Stimulated activated CD4-positive, alpha-beta T cell treated with anti-CD3 and anti-CD28 coated beads, Interleukin-4, amount 100 ng/mL, for 24 hours (primary cell): Measurements from ENCODE around the gene GRB7.
"Not testable (repeated sequence)": the region's sequence is repeated elsewhere in the genome, so short reads cannot be mapped to it uniquely, and the experiment has no call there.

Experiments
- DNase-seq: peaks from one replicate; pipeline ENCODE4 v3.0.0-alpha.2; 2020

GRB7 gene

DNA sequence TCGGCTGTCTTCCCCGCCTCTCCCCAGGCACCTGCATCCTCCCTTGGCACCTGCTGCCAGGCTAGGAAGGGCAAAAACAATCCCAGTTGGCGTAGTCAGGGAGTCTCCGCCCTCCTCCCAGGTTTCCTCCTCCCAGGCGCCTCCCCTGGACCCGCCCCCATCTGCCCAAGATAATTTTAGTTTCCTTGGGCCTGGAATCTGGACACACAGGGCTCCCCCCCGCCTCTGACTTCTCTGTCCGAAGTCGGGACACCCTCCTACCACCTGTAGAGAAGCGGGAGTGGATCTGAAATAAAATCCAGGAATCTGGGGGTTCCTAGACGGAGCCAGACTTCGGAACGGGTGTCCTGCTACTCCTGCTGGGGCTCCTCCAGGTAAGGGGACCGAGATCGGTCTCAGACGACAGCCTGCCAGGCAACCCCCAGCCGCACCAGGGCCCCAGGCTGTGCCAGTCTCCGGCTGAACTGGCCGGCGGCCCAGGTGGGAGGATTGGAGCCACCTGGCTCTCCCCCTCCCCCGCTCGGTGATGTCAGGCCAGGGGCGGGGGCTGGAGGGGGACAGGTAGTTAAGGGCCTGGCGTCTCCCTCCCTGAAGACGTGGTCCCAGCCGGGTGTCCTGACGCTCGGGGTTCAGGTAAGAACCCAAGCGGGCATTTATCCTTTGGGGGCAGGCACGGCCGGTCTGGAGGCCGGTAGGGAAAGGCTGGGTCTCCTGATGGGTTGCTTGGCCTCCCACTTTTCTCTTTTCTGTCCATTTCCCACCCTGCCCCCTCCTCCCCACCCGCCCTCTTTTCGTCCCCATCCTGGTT is at the start of gene GRB7:
Gene GRB7 (plus strand): TSS at position 179 of the 808 bp plus-strand sequence. CDS start 4,364 bp downstream, outside the sequence.
- no peak for DNase-seq

- DNase-seq, result no peak
These were observed 49.3 kb upstream of the GRB7 start for GRCh38 chr17:39688475-39688835.

GRCh38 chr17:39688945-39689344 is 48.8 kb upstream of the GRB7 start:
- DNase-seq, result no peak

- no peak for DNase-seq
These were observed 43.1 kb upstream of the GRB7 start for GRCh38 chr17:39694593-39694992.

- DNase-seq, result no peak
These were observed 42.7 kb upstream of the GRB7 start for GRCh38 chr17:39695089-39695474.

GRCh38 chr17:39696731-39697130 is 41.0 kb upstream of the GRB7 start:
- DNase-seq, result no peak

- no peak for DNase-seq
These were observed 39.8 kb upstream of the GRB7 start for GRCh38 chr17:39697961-39698360.

- not testable (repeated sequence) for DNase-seq
These were observed 38.5 kb upstream of the GRB7 start for GRCh38 chr17:39699157-39699817.

DNA sequence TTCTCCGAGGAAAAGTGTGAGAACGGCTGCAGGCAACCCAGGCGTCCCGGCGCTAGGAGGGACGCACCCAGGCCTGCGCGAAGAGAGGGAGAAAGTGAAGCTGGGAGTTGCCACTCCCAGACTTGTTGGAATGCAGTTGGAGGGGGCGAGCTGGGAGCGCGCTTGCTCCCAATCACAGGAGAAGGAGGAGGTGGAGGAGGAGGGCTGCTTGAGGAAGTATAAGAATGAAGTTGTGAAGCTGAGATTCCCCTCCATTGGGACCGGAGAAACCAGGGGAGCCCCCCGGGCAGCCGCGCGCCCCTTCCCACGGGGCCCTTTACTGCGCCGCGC is 38.0 kb upstream of the GRB7 start, which contains the start of gene ERBB2:
Gene ERBB2 (plus strand): TSS at position 247 of the 330 bp plus-strand sequence. CDS start 175 bp downstream, outside the sequence.
- DNase-seq, result no peak

DNA sequence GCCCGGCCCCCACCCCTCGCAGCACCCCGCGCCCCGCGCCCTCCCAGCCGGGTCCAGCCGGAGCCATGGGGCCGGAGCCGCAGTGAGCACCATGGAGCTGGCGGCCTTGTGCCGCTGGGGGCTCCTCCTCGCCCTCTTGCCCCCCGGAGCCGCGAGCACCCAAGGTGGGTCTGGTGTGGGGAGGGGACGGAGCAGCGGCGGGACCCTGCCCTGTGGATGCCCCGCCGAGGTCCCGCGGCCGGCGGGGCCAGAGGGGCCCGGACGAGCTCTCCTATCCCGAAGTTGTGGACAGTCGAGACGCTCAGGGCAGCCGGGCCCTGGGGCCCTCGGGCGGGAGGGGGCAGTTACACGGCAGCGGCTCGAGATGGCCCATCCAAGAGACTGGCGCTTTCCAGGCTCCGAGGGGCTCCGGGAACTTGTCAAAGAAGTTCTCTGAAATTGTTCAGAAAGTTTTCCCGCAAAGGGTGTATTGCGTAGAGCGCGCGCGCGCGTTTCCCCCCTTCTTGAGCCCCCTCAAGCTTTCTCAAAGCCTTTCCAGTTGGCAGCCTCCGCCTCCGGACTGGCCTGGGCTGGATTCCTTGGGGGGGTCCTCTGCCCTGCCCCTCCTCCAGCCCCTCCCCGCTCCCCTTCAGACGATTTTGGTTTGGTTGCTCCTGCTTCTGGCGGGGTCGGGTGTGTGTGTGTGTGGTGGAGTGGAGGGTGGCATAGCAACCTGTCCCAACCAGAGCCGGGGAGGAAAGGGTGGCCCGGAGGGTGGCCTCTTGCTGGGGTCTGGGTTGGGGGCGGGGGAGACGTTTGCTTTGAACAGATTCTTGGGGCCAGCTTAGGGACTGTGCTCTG is 37.4 kb upstream of the GRB7 start:
- no peak for DNase-seq

- DNase-seq, result no peak
These were observed 36.5 kb upstream of the GRB7 start for GRCh38 chr17:39701012-39701783.

DNA sequence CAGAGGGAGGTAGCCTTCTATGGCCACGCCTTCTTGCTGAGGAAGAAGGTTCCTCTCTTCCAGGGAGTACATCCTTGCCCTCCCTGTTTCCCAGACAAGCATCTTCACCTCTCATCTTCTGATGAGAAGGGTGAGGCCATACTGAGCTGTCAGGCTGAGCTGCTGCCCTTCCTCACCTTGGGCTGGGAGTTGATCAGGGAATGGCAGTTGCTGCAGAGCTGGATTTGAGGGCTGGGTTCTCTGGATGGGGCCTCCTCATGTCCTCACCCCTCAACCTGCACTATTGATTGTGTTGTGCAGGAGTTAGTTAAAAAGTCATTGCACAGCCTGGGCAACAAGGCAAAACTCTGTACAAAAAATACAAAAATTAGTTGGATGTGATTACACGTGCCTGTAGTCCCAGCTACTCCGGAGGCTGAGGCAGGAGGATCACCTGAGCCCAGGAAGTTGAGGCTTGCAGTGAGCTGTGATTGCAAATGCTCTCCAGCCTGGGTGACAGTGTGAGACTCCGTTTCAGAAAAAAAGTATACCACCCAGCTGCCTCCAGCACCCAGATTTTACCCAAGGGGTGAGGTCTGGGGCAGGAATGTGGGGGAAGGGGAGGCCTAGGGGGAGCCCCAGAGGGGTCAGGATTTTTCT is 35.8 kb upstream of the GRB7 start:
- DNase-seq, result no peak

- no peak for DNase-seq
These were observed 34.5 kb upstream of the GRB7 start for GRCh38 chr17:39702901-39703893.

DNA sequence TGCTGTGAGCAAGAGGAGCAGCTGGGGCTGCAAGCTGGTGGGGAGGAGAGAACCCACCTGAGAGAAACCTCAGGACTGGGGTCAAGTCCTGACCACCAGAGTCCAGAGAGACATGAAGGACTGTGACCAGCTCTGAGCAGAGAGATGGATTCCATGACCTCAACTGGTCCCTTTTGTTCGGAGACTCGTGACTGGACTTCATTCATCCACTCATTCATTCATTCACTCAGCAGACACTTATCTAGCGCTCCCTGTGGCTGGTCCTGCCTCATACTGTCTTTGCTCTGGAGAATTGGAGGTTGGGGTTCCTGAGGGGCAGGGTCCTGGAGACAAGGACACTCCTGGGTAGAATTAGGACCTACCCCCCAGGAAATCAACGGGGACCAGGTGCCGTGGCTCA is 33.8 kb upstream of the GRB7 start:
- DNase-seq, result no peak

DNA sequence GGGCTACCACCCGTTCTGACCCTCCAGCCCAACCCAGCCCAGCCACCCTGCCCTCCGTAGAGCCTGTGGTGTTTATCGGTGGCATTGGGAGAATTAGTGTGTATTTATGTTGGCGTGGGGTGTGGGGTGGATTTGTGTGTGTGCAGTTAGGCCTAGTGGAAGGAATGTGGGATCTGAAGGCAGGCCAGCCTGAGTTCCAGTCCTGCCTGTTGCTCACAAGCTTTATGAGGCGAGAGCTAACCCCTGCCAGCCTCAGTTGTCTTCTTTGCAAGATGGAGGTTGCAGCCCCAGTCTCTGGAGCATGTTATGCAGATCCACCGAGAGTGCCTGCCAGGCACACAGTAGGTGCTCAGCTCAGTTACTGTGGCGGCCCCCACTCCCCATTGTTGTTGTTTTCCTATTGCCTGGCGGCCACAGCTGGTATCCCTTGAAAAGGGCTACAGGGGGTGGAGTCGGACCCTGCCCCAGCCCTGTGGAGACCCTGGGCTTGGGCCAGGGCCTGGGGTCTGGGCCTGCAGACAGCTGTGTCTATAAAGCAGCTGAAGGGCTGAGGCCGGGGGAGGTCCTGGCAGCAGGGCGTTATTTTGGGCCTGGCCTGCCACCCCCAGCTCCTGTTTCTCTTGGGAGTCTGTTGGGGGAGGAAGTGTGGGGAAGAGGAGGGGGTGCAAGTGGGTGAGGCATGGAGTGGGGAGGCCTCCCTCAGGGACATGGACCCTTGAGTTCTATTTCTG is 32.8 kb upstream of the GRB7 start:
- DNase-seq, result no peak

DNA sequence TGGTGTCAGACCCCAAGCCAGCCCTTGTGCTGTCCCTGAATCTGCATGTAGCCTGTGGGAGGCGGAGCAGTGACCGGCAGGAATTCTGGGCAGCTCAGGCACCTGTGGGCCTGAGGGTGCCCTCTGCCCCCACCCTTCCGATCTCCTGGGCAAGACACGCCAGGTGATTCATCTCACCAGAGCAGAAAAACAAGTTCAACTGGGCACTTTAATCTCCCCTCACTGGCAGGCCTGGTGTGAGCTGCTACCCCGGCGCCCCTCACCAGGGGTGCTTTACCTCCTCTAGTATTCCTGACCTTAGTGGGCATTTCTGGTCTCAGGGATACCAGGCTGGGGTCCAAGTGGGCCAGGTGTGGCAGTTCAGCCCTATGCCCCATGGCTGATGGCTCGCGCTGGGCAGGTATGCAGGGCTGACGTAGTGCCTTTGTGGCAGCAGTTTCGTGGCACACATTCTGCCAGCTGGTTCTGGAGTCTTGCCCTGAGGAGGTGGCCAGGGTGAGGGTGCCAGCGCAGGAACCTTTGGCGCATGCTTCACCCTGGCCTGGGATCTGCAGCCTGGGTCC is 31.9 kb upstream of the GRB7 start:
- no peak for DNase-seq

DNA sequence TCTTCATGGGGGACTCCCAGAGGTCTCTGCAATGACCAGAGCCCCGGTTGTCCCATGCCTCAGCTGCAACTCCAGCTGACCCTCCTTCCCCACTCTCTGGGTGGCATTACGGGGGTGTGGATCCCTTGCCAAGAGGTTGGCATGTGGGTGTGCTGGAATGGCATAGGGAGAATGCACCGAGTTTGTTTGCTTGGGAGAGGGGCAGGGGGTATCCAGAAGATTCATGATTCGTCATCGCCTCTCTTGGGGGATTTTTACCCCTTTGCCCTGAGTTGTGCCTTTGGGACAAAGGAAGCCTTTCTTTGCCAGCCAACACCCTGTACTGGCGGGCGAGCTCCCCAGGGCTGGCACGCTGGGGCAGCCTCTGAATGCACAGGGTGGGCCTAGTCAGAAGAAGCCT is 31.4 kb upstream of the GRB7 start:
- no peak for DNase-seq

GRCh38 chr17:39706921-39707337 is 30.8 kb upstream of the GRB7 start:
- DNase-seq, result no peak

DNA sequence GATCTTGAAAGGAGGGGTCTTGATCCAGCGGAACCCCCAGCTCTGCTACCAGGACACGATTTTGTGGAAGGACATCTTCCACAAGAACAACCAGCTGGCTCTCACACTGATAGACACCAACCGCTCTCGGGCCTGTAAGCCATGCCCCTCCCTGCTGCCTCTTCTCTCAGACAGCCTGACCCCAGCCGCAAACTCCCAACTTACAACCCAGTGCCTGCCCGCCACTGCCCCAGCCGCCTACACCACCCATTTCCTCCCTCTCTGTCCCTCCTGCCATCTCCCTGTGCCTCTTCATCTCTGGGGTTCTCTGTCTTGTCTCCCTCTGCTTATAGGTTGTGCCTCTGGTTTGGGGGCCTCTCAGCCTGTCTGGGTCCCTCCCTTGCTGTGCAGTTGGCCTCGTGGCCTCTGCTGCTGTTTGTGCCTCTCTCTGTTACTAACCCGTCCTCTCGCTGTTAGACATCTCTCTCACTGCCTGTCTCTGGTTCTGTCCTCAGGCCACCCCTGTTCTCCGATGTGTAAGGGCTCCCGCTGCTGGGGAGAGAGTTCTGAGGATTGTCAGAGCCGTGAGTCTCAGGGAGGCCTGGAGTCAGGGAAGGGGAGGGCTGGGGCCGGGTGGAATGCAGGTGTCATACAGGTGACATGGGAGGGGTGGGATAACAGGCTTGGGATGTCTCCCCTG is 28.3 kb upstream of the GRB7 start:
- DNase-seq, result no peak
